GM12865 (cell line): Measurements from ENCODE around the gene TMEM213.
A peak's percentile ranks its signal among the peaks of the same experiment; 100 is the strongest.
"Not testable (repeated sequence)": the region's sequence is repeated elsewhere in the genome, so short reads cannot be mapped to it uniquely, and the experiment has no call there.

Source experiments
- DNase-seq: peaks from one replicate; pipeline ENCODE4 v3.0.0; 2010; ENCODE audit warnings: low read depth
- H3K4me3 ChIP-seq: 2 replicates; pipeline ENCODE4 v1.5.1; 2011; ENCODE audit warnings: mild to moderate bottlenecking, low read depth, low read length, control low read depth
- CTCF ChIP-seq: IDR thresholded peaks from 2 replicates; pipeline ENCODE4 v1.5.1; 2011; ENCODE audit warnings: low read length, control low read depth, low read depth, inconsistent platforms; ENCODE audit not compliant: insufficient read depth; ENCODE audit errors: missing control alignments

The TMEM213 gene

GRCh38 chr7:138804618-138805017 is 6.8 kb downstream of the TMEM213 start:
- no peak overlapping the region for H3K4me3 ChIP-seq
- no peak for TF ChIP-seq CTCF
- DNase-seq: no peak

GRCh38 chr7:138809346-138809745 is 11.6 kb downstream of the TMEM213 start:
- no peak for TF ChIP-seq CTCF
- H3K4me3 ChIP-seq: no peak overlapping the region
- no peak for DNase-seq

GRCh38 chr7:138811327-138811726 is 13.5 kb downstream of the TMEM213 start:
- H3K4me3 ChIP-seq, DNase-seq: not testable (repeated sequence)

GRCh38 chr7:138813945-138814344 is 16.2 kb downstream of the TMEM213 start:
- no peak for DNase-seq
- TF ChIP-seq CTCF: no peak
- no peak overlapping the region for H3K4me3 ChIP-seq

GRCh38 chr7:138814816-138815332 is 17.1 kb downstream of the TMEM213 start:
- TF ChIP-seq CTCF: no peak
- no peak overlapping the region for H3K4me3 ChIP-seq
- DNase-seq: no peak

- peak; percentile 15 for DNase-seq
- TF ChIP-seq CTCF: no peak
- H3K4me3 ChIP-seq: no peak overlapping the region
These were observed 18.9 kb downstream of the TMEM213 start for GRCh38 chr7:138816650-138817049.

- no peak for DNase-seq
- no peak overlapping the region for H3K4me3 ChIP-seq
- no peak for TF ChIP-seq CTCF
These were observed 21.8 kb downstream of the TMEM213 start for GRCh38 chr7:138819625-138820024.
